RKO (cell line): ENCODE data around the gene SLC16A10.
A peak's percentile ranks its signal among the peaks of the same experiment; 100 is the strongest.

ENCODE experiments used
- DNase-seq: peaks from one replicate; pipeline ENCODE4 v3.0.0-alpha.2; 2016; ENCODE audit warnings: low spot score

SLC16A10 gene

DNA sequence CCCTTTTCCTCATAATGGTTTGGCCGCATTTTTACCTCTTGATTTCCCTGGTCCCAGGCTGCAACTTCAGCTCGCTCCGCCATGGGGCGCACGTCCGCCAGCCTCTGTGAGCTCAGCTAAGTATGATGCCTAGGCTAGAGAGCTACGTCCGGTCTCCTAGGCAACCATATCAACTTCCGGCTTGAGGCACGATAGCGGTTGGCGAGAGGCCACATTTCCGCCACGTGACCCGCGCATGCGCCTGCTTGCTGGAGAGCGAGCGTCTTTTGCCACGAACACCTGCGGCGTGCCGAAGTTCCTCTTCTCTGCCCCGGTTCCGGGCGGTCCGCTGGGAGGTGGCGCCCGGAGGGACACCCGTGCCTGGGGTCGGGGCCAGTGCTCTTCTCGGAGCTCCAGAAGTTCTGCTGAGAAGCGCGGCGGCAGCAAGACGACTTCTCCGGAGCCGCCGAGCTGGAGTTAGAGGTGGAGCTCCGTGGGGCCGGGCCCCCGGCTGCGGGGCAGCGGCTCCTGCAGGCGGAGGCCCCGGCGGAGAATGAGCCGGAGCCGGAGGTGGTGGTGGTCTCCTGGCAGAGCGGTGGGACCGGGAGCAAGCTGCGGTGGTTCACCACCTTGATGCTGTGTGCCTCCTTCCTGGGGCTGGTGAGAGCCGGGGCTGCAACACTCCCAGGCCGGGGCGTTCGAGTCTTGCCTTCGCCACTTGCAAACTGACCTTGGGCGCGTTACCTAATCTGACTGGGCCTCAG is 172.0 kb downstream of the SLC16A10 start:
- peak; percentile 99 for DNase-seq

DNA sequence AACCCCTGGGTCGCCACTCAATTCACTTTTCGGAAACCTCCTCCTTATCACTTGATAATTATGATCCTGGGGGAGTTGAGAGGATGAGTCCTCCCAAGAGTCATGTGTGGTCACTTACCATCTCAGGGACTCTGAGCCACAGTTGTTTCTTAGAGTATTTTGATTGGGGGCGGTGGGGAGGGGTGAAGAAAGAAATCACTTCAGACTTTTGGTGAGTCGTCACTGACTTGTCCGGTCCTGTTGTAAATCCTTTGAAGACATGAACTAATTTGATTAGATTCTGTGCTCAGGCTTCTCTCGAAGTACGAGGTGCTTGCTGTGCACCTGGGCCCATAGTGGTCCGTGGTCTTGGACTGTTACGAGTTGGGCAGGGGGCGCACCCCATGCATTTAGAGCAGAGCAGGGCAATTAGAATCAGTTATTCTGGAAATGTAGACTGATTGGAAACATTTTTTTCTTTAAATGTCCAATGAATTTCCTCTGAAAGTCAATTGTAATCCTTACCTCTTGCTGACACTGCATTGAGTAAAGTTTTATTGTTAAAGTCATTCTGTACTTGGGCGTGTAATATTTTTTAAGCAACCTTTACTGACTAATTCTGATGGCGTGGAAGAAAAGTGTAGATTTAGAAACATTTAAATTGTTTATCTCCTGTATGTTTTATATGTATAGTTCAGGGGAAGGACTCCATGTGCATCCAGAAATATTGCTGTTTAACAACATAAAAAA is 173.4 kb downstream of the SLC16A10 start:
- peak; percentile 71 for DNase-seq

DNA sequence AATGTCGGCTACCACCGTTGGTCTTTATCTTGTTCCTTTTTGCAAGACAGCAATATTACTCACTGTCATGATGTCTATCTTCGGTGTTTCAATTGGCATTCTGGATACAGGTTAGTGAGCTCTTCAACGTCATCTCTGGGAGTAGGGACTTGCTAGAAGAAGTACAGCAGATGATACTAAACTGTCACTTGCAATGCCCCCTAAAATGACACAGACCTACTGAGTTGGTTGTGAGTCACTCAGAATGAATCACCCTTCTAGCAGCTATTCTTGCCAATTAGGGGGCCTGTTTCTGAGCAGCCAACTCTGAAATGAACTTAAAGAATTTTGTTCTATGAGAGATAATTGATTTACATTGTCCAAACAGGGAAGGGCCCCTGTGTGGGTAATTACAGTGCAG is 176.5 kb downstream of the SLC16A10 start:
- DNase-seq = peak; percentile 90

DNA sequence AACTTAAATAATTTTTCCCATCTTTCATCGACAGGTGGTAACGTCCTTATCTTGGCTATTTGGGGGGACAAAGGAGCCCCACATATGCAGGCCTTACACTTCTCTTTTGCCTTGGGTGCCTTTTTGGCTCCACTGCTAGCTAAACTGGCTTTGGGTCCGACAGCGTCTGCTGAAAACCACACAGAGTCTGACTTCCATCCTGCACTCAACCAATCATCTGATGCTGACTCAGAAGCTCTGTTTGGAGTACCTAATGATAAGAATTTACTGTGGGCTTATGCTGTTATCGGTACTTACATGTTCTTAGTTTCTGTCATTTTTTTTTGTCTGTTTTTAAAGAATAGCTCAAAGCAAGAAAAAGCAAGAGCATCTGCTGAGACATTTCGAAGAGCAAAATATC is 178.5 kb downstream of the SLC16A10 start:
- DNase-seq = no peak

DNA sequence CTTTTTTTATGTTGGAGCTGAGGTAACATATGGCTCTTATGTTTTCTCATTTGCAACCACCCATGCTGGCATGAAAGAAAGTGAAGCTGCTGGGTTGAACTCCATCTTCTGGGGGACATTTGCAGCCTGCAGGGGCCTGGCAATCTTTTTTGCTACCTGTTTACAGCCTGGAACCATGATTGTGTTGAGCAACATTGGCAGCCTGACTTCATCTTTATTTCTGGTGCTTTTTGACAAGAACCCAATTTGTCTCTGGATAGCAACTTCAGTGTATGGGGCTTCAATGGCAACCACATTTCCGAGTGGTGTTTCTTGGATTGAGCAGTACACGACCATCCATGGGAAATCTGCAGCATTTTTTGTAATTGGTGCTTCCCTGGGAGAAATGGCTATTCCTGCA is 179.0 kb downstream of the SLC16A10 start:
- no peak for DNase-seq

DNA sequence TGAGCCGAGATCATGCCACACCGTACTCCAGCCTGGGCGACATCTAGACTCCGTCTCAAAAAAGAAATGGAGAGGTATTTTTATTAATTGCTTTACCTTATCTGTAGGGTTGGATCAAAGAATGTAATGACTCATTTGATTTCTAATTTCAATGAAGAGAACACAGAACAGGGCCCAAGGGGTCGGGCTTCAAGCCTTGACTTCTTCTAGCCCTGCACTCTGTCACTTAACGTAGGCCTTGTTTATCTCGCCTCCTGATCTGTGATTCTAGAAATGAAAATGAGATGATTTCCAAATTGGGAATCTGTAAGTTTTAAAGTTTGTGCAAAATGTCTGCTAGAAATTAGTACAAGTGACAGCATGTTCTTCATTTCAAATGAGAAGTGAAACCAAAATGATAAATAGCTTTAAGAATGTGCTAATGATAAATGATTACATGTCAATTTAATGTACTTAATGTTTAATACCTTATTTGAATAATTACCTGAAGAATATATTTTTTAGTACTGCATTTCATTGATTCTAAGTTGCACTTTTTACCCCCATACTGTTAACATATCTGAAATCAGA is 180.5 kb downstream of the SLC16A10 start:
- no peak for DNase-seq

DNA sequence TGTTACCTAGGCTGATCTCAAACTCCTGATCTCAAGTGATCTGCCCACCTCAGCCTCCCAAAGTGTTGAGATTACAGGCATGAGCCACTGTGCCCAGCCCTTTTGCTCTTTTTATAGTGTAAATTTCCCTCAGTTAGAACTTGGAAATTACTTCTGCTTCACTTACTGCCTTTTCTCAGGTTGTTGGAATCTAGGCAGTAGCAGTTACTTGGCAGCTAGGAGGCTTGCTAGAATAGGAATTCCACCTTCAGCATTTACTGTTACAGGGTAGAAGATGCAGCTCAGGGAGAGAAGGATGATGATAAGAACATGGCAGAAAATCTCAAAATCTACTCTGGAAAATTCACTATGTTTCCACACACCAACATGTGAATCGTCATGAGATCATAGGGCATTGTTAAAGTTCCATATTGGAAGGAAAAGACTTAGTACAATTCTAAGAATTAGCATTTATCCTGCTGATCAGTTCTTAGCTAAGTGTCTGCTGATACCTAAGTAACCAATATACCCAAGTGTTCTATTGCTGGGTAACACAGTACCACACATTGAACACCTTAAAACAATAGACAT is 182.2 kb downstream of the SLC16A10 start:
- no peak for DNase-seq

DNA sequence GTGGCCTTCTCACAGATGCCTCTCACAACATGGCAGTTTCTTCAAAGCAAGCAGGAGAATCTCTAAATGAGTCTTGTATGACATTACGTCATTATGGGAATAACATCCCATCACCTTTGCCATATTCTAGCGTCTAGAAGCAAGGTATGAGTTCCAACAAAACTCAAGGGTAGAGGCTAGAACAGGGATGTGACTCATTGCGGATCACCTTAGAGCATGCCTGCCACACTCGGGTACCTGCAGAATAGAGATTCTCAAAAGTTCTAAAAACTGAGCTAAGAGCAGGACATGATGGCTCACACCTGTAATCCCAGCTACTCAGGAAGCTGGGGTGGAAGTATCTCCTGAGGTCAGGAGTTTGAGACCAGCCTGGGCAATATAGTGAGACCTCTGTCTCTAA is 182.8 kb downstream of the SLC16A10 start:
- no peak for DNase-seq

DNA sequence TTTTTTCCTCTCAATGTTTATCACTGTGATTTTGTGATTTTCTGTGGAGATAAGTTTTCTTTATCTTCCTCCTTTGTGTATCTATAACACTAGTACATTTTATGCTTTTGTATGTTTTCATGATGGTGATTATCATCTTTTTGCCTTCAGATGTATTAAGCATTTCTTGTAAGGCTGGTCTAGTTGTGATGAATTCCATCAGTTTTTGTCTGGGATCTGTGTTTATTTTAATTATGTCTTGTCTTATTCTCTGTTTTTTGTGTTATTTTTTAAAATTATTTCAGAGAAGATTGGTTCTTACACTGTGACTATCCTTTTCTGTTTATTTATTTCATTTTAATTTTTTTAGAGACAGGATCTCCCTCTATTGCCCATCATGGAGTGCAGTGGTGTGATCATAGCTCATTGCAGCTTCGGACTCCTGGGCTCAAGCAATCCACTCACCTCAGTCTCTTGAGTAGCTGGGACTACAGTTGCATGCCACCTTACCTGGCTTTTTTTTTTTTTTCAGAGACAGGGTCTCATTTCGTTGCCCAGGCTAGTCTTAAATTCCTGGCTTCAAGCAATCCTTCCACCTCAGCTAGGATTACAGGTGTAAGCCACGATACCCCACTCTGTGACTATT is 187.4 kb downstream of the SLC16A10 start:
- no peak for DNase-seq

DNA sequence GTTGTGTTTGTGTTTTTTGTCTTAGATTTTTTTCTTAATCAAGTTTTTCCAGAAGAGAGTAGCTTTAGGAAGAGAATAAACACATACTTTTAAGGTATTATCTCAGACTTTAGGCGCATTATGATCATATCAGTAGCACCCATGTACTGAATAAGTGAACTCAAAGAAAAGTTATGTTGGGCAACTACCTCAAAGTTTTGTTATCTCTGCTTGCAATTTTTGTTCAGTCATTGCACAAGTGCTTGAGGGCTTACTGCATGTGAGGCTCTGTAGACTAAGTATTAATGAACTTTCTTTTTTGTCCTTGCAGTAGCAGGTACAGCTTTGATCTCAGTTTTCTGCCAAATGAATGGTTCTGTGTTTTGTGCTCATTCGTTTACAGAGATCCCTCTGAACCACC is 189.0 kb downstream of the SLC16A10 start:
- DNase-seq = no peak

DNA sequence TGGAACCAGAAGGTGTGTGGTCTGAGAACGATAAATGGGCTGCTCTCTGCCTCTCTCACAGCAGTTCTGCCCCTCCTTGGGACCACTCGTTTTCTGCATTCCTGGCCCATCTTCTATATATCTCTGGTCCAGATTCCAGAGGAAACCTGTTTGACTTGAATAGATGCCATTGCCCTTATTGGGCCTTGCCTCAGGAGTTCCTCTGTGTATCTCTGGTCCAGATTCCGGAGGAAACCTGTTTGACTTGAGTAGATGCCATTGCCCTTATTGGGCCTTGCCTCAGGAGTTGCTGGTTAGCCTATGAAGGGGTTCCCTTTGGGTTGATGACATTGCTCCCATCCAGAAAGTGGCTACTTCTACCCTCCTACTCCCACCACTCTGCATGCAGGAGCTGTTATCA is 189.4 kb downstream of the SLC16A10 start:
- no peak for DNase-seq

DNA sequence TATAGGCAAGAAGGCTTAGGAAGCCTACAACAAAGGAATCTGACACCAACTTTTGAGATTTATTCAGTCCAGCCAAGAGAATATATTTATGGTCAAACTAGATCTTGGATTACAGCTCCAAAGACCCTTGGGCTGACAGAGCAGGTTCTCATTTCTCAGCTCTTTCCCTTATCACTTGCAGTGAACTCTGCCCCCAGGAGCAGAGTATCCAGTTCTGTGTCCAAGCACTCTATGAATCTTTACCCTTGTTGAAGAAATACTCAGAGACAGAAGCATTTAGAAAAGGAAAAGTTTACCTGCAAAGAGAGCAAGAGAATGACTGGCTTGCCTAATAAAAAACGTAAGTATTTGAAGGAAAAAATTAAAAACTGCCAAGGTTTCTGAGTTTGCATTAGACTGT is 190.5 kb downstream of the SLC16A10 start:
- no peak for DNase-seq

DNA sequence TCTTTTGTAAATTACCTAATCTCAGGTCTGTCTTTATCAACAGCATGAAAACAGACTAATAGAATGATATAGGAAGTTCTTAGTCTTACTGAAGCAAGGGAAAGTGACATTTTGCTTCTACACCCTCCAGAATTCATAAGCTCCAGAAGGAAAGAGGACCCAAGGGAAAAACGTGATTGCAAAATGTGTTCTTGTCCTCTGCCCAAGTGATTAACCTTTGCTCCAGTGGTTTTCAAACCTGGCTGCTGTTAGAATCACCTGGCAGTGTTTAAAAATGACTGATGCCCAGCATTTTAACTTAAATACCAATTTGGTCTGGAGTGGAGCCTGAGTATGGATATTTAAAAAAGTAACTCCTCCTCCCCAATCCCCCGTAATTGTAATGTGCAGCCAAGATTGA is 191.4 kb downstream of the SLC16A10 start:
- DNase-seq = no peak

DNA sequence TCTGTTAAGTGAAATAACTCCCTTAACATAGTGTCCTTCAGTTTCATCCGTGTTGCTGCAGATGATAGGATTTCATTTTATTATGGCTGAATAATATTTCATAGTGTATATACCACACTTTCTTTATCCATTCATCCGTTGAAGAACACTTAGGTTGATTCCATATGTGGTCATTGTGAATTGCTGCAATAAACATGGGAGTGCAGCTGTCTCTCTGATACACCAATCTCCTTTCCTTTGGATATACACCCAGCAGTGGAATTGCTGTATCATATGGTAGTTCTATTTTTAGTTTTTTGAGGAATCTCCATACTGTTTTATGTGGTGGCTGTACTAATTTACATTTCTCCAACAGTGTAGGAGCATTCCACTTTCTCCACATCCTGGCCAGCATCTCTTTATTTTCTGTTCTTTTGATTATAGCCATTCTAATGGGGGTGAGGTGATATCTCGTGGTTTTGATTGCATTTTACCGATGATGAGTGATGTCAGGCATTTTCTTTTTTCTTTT is 193.2 kb downstream of the SLC16A10 start:
- no peak for DNase-seq
